ENCODE results near the gene SERPINB1. TPM values are rescaled to one million over a fixed set of nuclear protein-coding genes. Genes with fewer than 3 reads are reported as not detected.

SERPINB1 gene
- total and polyA plus RNA-seq, 9 of the 15 experiments (the other 6 are each of a cell fraction or from before 2014, with no cell fraction given) = 33.9 to 108 (median 63.8) TPM

DNA sequence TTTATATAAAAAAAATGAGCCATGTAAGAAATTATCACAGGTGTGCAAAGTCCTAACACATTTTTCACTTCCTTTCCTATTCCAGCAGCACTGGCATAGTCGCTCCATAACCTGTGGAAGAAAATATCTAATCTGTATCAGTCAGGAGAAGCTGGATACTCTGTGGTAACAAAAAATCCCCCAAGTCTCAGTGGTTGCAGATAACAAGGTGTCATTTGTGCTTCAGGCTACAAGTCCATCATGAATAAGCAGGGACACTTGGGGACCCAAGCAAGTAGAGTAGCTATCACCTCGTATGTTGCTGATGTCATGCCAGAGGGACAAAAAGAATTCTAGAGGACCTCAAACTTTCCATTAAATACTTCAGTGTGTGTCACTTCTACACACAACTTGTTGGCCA, 30.3 kb upstream of the SERPINB1 start:
- 28% methylated on average over 2 of the region's 2 CpGs for WGBS (ENCODE audit: insufficient coverage, low coverage, missing lambda C conversion rate)
- in situ Hi-C loops (cut with MboI) = no loop called here
- BruUV-seq (replicated peaks) = no TSS peak
- FAIRE-seq (peak; percentile 49), DNase-seq (ENCODE audit: extremely low read depth in 1 of 4, low spot score in 3 of 4) (no peak), ATAC-seq (no peak)
- H3K4me2 ChIP-seq (ENCODE audit: insufficient read depth, low read length) = no peak overlapping the region
- intact Hi-C loops (cut with micrococcal nuclease) = no loop called here
- H3K79me2 ChIP-seq (ENCODE audit: control insufficient read depth, insufficient read depth, low read length) = no peaks in the 10 kb centered on the region
- H3K36me3 ChIP-seq (ENCODE audit: control insufficient read depth, insufficient read depth, low read length) = no peaks in the 10 kb centered on the region
- H3K4me1 ChIP-seq (replicated peaks in 1 of 2; ENCODE audit: control insufficient read depth in 2 of 2, insufficient read depth in 2 of 2, low read length in 2 of 2) = peaks cover 0 to 10% of the 10 kb centered on the region in 2 experiments; a peak in 3 of 5 replicates
- H3K27ac ChIP-seq (ENCODE audit: extremely low read depth, low read depth, low read length) = no peak overlapping the region
- H3K27me3 ChIP-seq (ENCODE audit: control insufficient read depth in 2 of 2, insufficient read depth in 2 of 2, low read length in 2 of 2) = no peaks in the 10 kb centered on the region
- no peak overlapping the region for H3K9ac ChIP-seq (ENCODE audit: insufficient read depth in 1 of 2, low read depth in 2 of 2, low read length in 2 of 2)
- ChIA-PET POLR2A (interaction anchor here (0.6 to 1.9 kb wide), 5 partner anchors 14 to 171 kb away, joined by 3 to 7 read pairs (median 4); partner anchors contain the start of gene SERPINB9), CTCF (ENCODE audit: low intra/inter-chr PET ratio) (no interaction called here)
- no peak overlapping the region for H3K4me3 ChIP-seq
- no peaks in the 10 kb centered on the region for H3K9me1 ChIP-seq (ENCODE audit: control insufficient read depth, insufficient read depth, low read length)
- H4K20me1 ChIP-seq (replicated peaks; ENCODE audit: control insufficient read depth, insufficient read depth, low read length) = no peaks in the 10 kb centered on the region
- H2AFZ ChIP-seq (ENCODE audit: low read depth, low read length) = no peak overlapping the region
- peaks cover 12% of the 10 kb centered on the region for H3K9me3 ChIP-seq (replicated peaks; ENCODE audit: control insufficient read depth, insufficient read depth, low read depth, low read length)
- TF ChIP-seq ZBTB7A (IDR thresholded peaks at IDR 0.05; ENCODE audit: borderline replicate concordance, control insufficient read depth, low read depth, low read length) = no peak
- peak in 1 of 2 experiments; percentile 41; a peak in 2 of 4 replicates for TF ChIP-seq KDM1A (IDR thresholded peaks at IDR 0.05)
- TF ChIP-seq POLR3A (IDR thresholded peaks at IDR 0.05; ENCODE audit: borderline replicate concordance, extremely low read depth, insufficient read depth, insufficient read length) = no peak
- TF ChIP-seq FIP1L1 (IDR thresholded peaks at IDR 0.05; ENCODE audit: low read depth, low read length, poor library complexity, severe bottlenecking) = no peak
- TF ChIP-seq CBX3 (IDR thresholded peaks at IDR 0.05; ENCODE audit: borderline replicate concordance in 1 of 2, low read length in 2 of 2) = peak in 1 of 2 experiments; percentile 59; a peak in 1 of 3 replicates
- TF ChIP-seq EGR1 (conservative IDR thresholded peaks at IDR 0.05) = no peak
- peak; percentile 24 for TF ChIP-seq CBFA2T3 (IDR thresholded peaks at IDR 0.05)
- no peak for TF ChIP-seq JUND (IDR thresholded peaks at IDR 0.05; ENCODE audit: borderline replicate concordance, low read depth, low read length)
- no peak for TF ChIP-seq JUND (tag; IDR thresholded peaks at IDR 0.05; ENCODE audit: borderline replicate concordance, low read depth, low read length)
- peak; percentile 54; the same call in 1 of the 2 replicates for TF ChIP-seq BCOR (IDR thresholded peaks at IDR 0.05)
- TF ChIP-seq, protein P1, sequence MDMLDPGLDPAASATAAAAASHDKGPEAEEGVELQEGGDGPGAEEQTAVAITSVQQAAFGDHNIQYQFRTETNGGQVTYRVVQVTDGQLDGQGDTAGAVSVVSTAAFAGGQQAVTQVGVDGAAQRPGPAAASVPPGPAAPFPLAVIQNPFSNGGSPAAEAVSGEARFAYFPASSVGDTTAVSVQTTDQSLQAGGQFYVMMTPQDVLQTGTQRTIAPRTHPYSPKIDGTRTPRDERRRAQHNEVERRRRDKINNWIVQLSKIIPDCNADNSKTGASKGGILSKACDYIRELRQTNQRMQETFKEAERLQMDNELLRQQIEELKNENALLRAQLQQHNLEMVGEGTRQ (CRISPR knock-in tag; IDR thresholded peaks at IDR 0.05) = no peak
- TF ChIP-seq MAFK (IDR thresholded peaks at IDR 0.05; ENCODE audit: low read length) = no peak
- TF ChIP-seq ZHX1 (conservative IDR thresholded peaks at IDR 0.05; ENCODE audit: low read length) = no peak
- no peak for TF ChIP-seq FOS (IDR thresholded peaks at IDR 0.05; ENCODE audit: extremely low read depth, insufficient read length)
- no peak for TF ChIP-seq TSHZ1 (CRISPR knock-in tag; IDR thresholded peaks at IDR 0.05)
- TF ChIP-seq CBFA2T2 (conservative IDR thresholded peaks at IDR 0.05) = 0 out of 2 replicates have a peak, but pooled peaks have one; percentile 13
- TF ChIP-seq SMARCA5 (IDR thresholded peaks at IDR 0.05) = no peak
